Activated CD8-positive, alpha-beta memory T cell treated with anti-CD3 and anti-CD28 coated beads, Interleukin-2, amount 50 U/mL, for 1 hour (primary cell): ENCODE data around the gene HOXA6.

ENCODE experiments used
- DNase-seq: peaks from one replicate; pipeline ENCODE4 v3.0.0-alpha.2; 2020; ENCODE audit errors: extremely low read depth

The HOXA6 gene

DNA sequence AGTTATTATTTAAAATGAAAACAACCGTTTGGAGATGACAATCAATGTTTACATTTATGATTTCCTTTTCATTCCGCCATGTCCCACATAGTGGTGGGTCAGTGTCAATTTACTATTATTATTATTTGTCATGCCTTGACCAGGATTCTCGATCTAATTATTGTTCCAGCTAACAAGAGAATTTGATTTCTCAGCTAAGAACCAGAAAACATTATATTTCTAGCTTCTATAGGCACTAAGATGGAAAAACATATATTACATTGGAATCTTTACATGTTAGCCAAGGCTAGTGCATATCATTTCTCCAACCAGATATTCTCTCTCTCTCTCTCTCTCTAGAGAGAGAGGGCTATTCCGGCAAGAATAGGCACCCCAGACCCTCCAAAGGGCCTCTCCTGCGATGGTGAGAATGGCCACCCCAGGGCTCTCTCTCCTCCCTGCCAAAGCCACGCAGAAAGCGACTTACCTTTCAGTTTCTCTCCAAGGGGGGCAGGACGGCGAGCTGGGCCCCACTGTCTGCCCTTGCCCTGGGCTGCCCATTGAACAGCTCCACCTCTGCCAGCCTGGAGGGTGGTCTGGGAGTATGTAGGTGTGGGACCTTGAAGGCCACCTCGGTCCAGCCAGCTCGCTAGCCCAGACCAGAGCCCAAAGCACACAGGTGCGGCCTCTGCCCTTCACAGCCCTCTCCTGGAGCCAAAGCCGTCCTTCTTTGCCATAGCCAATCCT is 2.4 kb upstream of the HOXA6 start:
- no peak for DNase-seq

DNA sequence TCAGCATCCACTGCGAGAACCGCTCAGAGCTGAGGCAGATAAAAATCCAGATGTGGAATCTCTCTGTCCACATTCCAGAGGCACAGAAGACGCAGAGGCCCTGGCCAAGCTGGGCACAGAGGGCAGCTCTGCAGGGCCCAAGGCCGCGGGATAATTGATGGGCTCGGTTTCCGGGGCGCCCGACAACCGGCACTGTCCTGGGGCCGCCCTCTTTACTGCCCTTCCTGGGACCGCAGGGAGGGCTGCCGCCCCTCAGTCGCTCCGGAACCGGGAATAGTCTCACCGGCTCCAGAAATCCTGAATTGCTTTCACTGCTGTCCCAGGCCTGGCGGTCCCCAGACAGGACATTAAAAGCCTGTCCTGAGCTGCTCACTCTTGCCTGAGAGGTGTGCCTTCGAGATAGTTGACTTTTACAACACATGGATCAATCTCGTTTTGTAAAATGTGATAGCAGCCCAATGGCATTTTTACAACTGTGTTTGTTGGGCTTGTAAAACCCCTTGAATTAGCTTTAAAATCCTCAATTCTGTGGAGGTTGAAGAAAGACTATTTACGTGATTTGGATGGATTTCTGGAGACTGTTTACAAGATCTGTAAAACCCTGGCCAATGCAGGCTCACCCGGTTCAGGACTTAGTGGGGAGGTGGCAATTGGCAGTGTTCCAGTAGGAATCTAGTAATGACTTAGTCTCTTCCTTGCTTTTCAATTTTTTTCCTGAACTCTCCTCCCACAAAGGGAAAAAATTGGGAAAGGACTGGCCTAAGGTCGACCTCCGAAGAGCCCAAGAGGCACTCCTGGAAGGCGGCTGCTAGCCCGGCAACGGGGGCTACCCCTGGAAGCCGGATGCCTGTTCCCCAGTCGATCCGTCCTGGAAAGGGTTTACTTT is 1.4 kb upstream of the HOXA6 start:
- DNase-seq: no peak

DNA sequence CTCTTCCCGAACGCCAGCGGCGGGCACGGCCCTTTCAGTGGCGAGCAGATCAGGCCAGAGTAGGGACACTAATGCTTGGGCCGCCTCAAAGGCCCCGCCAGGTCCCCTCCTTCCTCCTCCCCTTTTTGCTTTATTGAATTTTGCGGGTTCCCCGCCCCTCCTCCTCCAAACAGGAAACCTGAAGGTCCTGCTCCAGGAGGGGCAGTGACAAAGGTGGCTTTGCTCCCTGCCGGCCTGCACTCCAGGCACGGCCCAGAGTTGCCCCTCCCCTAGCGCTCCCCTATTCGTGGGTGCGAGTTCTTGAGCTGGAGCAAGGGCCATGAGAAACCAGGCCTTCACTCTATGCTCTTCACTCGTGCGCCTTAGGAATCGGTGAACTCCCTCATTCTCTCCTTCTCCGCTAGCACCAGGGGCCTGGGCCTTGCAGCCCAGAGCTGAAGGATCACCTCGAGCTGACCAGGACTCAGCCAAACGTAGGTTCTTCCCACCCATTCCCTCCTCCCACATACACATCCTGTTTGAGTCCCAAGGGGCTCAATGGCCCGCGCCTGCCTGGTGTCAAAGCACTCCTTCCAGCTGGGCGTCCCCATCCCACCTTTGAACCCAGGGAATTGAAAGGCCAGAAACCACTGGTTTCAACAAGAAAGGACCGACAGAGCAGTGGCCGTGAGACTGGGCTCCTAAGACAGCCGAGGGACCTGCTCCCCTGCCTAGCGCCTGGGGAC is 619 bp upstream of the HOXA6 start:
- no peak for DNase-seq

DNA sequence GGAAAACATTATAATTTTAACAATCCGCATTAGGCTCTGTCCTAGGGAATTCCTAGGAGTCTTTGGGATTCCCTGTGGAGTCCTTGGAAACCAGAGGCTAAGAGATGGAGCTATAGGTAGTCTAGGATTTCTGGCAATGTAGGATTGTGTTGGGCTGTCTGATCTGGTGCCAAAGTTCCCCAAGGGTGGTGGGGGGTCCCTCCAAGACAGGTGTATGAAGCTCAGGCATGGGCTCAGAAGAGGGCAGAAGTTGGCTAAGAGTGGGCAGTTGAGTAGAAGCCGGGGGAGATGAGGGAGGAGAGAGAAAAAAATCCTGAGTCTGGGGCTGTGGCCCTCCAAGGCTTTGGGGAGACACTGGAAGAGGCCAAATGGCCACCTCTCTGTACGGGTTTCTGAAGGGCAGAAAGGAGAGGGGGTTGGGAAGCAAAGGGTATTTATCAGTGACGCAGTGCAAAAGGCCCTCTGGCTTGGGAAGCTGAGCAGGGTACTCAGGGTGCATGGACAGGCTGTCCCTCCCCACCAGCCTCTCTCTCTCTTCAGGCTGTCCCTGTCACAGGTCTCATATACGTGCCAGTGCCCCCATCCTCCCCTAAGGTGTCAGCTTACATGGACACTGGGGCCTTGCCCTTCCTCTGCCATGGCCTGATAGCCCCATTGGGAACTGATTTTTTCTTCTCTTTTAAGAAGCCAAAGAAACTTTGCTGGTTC is 929 bp downstream of the HOXA6 start:
- DNase-seq: no peak

DNA sequence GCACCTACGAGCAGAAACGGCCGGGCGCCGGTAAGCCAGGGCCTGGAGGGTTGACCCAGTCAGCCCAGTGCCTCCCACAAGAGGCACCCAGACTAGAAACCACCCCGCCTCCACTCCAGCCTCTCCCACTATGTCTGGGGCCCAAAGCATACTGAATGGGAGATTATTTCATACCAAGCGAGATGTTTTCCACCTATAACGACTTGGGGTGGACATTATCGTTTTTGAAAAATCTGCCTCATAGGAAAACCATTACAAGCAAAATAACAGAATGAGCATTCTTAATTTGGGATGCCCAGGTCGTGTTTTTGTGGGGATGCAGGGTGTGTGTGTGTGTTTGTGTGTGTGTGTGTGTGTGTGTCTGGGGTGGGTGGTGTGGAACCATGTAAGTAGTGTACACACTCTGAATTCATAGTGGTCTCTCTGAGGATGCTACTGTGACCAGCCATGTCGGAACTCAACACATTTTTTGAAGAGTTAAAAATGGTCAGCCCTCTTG is 1.6 kb downstream of the HOXA6 start:
- no peak for DNase-seq

DNA sequence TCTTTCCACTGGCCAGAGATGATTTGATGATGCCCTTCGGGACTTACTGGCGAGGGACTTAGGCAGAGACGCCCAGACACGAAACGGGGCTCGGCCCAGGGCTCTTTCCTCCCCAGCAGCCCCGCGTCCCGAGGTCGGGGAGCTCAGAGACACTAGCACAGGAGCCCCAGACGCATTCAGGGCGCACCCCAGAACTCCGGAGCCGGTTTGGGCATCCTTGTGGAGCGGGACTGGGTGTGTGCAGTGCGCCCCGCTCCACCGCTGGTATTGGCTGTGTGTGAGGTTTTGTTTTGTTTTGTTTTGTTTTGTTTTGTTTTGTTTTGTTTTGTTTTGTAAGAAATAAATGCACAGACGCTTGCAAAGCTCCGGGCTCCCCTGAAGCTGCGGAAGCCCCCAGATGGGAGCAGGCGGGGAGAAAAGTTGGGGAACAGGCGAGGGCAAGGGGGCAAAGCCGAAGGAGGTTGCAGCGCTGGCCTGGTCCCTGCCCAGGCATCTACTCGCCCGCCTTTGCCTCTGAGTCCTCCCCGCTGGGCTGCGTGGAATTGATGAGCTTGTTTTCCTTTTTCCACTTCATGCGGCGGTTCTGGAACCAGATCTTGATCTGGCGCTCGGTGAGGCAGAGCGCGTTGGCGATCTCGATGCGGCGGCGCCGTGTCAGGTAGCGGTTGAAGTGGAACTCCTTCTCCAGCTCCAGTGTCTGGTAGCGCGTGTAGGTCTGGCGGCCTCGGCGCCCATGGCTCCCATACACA is 2.2 kb downstream of the HOXA6 start:
- no peak for DNase-seq

DNA sequence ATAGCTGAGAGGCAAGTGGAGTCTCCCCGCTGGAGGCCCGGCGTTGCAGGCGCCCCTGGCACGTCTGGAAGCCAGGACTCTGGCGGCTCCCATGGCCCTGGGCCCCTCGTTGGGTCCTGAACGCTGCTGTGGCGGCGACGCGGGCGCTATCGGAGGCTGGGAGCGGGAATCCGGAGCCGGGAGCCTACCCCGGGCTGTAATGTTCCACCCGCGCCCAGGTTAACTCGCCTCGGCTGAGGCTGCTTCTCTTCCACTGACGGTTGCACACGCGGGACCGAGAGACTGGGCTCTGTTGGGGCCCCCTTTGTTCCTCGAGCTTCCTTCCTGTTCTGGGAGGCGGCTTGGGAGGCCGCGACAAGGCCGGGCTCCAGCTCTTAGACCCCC is 2.8 kb downstream of the HOXA6 start:
- no peak for DNase-seq

DNA sequence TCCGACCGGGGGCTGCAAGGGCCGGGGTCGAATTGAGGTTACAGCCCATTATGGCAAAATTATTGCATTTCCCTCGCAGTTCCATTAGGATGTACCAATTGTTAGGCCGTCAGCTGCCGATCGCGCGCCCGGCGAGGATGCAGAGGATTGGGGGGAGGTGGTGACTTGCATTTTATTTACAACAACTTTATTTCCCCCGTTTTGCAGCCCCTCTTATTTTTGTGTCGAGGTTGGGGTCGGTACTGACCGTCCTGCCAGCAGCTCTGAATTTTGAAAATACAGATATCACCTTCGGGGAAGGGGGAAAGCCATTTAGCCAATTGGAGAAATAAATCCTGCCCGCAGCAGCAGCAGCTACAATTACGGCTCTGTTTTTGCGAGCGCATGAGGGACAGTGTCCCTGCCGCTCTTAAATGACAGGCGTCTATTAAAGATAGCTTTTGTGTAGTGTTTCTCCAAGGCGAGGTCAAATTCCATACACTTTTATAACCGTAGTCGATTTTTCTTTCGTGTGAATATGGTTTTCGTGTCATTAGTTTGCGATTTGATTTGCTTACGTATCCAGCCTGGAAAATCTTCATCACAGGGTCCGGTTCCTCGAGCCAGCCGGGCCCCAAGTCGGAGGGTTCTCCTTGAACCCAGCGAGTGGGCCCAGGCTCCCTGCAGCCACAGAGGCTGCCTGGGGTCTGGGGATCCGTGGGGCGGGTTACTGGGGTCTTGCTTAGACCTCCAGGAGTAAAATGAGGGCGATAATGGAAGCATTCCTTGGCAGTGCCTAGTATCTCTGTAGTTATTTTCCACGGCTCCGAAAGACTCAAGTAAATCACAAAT is 3.4 kb downstream of the HOXA6 start:
- DNase-seq: no peak

DNA sequence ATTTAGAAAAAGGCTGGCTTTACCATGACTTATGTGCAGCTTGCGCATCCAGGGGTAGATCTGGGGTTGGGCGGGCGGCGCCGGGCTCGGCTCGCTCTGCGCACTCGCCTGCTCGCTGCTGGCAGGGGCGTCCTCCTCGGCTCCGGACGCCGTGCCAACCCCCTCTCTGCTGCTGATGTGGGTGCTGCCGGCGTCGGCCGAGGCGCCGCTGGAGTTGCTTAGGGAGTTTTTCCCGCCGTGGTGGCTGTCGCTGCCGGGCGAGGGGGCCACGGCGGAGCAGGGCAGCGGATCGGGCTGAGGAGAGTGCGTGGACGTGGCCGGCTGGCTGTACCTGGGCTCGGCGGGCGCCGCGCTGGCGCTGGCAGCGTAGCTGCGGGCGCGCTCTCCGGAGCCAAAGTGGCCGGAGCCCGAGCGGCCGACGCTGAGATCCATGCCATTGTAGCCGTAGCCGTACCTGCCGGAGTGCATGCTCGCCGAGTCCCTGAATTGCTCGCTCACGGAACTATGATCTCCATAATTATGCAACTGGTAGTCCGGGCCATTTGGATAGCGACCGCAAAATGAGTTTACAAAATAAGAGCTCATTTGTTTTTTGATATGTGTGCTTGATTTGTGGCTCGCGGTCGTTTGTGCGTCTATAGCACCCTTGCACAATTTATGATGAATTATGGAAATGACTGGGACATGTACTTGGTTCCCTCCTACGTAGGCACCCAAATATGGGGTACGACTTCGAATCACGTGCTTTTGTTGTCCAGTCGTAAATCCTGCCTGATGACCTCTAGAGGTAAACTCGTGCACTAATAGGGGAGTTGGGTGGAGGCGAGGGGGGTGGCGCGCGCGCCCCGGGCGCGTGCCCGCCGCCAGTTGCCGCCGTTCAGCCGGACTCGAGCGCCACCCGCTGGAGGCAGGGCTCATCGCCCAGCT is 4.3 kb downstream of the HOXA6 start, which contains the start of gene HOXA5:
Gene HOXA5, minus strand, starts transcription at position 659 of the 927 bp plus-strand sequence. Its CDS starts 74 bp downstream, at position 585.
- no peak for DNase-seq

DNA sequence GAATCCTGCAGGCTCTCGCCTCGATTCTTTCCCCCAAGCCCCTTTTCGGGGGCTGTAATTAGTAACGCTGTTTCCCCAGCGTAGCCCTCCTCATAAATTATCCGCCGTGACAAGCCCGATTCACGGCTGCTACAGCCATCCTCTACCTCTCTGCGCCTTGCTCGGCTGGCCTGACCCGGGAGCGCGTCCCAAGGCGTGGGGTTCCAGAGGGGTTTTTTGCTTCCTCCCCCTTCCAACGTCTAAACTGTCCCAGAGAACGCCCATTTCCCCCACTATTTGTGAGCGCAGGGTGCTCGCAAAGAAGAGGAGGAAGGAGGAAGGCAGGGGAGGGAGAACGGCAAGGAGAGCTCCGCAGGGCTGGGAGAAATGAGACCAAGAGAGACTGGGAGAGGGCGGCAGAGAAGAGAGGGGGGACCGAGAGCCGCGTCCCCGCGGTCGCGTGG is 5.0 kb downstream of the HOXA6 start:
- no peak for DNase-seq

DNA sequence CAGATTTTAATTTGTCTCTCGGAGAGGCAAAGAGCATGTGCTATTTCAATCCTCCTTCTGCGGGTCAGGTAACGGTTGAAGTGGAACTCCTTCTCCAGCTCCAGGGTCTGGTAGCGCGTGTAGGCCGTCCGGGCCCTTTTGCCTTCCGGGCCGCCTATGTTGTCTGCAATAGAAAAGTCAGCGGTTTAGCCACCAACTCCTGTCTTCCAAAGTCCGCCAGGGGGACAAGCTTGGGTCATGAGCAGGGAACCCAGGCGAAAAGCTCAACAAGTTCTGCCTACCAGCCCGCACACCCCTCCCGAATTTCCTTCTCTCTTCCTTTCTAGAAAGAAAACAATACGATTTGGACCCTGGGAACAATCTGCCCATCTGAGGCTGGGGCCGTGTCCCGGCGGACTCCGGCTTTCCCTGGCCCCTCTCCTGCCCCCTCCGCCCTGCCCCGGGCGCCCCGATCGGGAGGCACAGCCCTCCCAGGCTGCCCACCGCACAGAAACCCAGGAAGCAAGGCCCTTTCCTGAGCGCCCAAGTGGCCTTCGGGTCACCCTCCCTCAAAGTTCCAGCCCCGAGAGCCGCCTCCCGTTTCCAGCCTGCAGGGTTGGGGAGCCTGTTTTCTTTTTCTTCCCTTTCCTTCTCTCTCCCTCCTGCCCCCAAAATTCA is 5.5 kb downstream of the HOXA6 start:
- no peak for DNase-seq

DNA sequence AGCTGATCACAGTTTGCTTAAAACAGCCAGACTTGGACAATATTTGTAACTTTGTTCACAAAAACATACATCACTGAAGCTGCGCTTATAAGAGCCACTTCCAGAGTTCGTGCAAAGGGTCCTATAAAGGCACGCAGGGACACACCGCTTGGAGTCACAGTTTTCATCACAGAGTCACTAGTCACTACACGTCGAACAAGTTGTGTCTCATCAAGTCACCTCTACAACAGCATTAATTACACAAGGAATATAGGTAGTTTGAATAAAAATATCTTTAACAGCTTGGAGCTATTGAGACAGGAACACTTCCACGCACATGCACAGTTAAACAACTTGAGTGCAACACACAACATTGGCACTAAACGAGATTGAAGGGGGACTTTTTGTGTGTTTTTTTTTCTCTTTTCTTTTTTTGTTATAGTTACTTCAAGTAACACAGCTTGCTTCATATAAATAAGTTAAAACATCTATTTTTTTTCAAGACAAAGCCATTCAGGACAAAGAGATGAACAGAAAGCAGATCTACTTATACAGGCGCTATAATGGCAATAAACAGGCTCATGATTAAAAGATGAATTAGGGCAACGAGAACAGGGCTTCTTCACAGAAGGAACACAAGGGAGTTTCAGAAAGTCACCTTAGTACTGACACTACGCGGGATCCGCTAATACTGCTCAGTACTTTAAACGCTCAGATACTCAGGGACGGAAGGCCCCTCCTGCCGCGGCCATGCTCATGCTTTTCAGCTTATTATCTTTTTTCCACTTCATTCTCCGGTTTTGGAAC is 6.2 kb downstream of the HOXA6 start:
- no peak for DNase-seq

DNA sequence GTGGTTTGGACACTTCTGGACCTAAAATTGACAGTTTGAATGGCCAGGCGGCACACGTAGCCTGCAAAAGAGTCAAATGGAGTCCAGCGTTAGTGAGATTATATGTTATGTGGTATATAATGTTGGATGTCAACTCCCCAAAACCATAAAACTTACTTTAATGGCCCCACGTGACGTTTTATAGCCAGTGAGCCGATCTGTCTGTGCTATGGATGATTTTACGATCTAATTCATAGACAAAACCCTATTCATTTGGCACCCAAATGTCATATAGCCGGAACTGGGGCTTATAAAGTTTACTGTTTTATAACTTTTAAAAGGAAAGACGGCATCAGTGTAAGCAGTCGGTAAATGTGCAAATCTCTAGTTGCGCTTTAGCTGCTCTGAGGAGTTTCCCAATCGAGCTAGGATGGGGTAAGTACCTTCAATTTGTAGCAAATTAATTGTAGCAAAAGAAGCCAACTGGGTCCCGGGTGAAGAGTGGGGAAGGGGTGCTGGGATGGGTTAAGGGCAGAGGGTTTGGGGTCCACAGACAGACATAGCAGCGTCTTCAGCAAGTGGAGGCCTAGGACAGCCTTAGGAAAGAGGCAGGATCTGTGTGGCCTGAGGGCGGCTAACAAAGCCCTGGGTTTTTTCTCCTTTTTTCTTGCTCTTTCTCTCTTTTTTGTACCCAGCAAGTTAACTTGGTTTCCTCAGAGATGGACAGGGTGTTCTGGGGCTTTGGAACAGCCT is 7.3 kb downstream of the HOXA6 start:
- no peak for DNase-seq

DNA sequence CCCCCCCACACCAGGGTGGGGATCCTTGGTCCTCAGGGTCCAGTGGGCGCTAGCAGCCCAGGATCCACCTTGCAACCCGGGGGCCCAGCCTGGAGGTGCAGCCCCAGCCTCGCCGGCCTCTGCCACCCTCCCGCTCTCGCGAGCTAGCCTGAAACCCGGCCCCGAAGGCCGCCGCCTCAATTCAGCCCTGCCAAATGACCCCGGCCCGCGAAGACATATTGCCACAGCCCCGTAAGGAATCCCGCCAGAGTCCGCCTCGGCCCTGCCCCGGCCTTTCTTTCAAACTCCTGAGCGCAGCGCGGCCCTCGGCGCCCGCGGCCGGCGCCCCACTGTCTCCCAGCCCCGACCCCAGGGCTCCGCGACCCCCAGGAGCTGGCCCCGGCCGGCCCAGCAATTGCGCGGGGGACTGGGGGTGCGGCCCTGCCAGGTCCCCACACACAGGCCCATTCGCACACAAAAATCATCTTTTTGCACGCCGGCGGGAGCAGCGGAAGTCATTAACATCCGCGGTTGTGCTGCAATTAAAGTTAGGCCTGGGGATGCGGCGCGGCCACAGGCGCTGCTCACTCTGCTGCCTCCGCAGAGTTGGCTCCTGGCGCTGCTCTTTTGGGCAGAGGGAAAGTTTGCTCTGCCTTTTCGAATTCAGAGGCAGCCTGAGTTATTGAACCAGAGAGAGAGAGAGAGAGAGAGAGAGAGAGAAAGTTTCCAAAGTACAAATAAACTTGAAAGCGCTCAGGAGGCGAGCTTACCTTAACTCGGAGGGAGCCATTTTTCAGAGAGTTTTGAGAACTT is 8.0 kb downstream of the HOXA6 start:
- DNase-seq: no peak

DNA sequence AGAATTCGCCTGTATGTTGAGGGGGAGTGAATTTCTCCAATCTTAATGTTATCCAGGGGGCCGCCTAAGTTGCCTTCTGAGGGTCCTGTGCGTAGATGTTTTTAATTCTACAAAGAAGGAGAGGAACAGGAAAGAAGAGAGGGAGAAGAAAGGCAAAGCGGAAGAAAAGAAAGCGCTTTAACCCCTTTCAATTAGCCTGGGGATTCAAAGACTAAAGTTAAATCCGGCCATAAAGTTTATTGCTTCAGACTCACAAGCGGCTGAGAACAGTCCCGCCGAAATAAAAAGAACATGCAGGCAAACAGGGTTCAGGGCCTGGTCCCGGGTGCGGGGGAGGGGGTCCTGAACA is 8.6 kb downstream of the HOXA6 start:
- no peak for DNase-seq

DNA sequence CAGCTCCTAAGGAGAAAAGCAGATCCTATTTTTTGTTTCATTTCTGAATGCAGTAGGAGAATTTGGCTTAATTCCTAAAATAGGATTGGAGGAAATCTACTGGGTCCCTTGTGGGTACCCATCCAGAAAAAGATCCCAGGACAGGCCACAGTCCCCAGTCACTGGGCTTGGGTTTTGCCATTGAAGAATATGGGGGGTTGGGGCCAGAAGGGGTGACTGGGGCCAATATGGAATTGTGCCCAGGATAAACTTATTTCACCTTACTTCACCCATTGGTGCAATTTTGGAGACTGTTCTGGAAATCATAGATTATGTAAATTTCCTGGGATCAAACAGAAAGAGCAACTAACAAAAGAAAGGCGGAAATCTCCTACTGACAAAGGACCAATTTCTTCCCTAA is 9.1 kb downstream of the HOXA6 start:
- no peak for DNase-seq
